Brain microvascular endothelial cell (primary cell): ENCODE results near the gene ERP44.
"Not testable (repeated sequence)": the region's sequence is repeated elsewhere in the genome, so short reads cannot be mapped to it uniquely, and the experiment has no call there.

Experiments used
- DNase-seq: peaks from one replicate; pipeline ENCODE4 v3.0.0-alpha.2; 2020
- H3K27ac ChIP-seq: fragments of 250-450 bp; sonication (Bioruptor Pico); 2 replicates; pipeline ENCODE4 v1.5.1; 2020; ENCODE audit warnings: mild to moderate bottlenecking, moderate library complexity
- H3K27me3 ChIP-seq: fragments of 250-450 bp; sonication (Bioruptor Pico); replicated peaks from 2 replicates; pipeline ENCODE4 v1.5.1; 2020; ENCODE audit warnings: mild to moderate bottlenecking
- H3K36me3 ChIP-seq: fragments of 250-450 bp; sonication (Bioruptor Pico); replicated peaks from 2 replicates; pipeline ENCODE4 v1.5.1; 2020; ENCODE audit warnings: mild to moderate bottlenecking
- H3K4me3 ChIP-seq: 2 replicates; pipeline ENCODE4 v1.5.1; 2011; ENCODE audit warnings: low read depth, mild to moderate bottlenecking, control low read depth, low read length, moderate library complexity
- in situ Hi-C: cut with HindIII; loops from 2 replicates; pipeline ENCODE4 v1.10.0; 2017; ENCODE audit warnings: low sequenced_read_pairs, low pct_ligation_motif_present
- TF ChIP-seq, protein P1 (sequence below): IDR thresholded peaks from 2 replicates; pipeline ENCODE4 v1.5.1; 2011; ENCODE audit warnings: low read depth, mild to moderate bottlenecking, moderate library complexity, low read length, control low read depth, inconsistent platforms; ENCODE audit errors: missing control alignments

The ERP44 gene

DNA sequence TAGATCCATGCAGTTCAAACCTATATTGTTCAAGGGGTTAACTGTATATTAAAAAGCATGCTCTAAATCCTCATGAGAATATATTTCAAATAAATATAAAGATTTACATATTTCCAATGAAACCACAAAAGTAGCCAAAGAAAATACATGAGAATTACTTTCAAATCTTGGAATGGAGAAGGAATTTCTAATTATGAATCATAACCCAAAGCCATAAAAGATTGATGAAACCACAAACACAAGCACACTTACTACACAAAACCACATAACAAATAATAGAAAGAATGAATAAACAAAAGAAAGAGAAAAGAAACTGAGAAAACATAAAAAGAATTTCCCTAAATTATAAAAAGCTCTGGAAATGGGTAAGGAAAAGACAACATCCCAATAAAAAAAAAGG is 16.0 kb downstream of the ERP44 start:
- H3K36me3 ChIP-seq, result no peaks in the 10 kb centered on the region
- H3K27ac ChIP-seq, result no peak overlapping the region
- in situ Hi-C loops, result no loop called here
- no peak for DNase-seq
- peaks cover 5% of the 10 kb centered on the region for H3K27me3 ChIP-seq
- TF ChIP-seq, protein P1, sequence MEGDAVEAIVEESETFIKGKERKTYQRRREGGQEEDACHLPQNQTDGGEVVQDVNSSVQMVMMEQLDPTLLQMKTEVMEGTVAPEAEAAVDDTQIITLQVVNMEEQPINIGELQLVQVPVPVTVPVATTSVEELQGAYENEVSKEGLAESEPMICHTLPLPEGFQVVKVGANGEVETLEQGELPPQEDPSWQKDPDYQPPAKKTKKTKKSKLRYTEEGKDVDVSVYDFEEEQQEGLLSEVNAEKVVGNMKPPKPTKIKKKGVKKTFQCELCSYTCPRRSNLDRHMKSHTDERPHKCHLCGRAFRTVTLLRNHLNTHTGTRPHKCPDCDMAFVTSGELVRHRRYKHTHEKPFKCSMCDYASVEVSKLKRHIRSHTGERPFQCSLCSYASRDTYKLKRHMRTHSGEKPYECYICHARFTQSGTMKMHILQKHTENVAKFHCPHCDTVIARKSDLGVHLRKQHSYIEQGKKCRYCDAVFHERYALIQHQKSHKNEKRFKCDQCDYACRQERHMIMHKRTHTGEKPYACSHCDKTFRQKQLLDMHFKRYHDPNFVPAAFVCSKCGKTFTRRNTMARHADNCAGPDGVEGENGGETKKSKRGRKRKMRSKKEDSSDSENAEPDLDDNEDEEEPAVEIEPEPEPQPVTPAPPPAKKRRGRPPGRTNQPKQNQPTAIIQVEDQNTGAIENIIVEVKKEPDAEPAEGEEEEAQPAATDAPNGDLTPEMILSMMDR, result no peak
- no peak overlapping the region for H3K4me3 ChIP-seq

DNA sequence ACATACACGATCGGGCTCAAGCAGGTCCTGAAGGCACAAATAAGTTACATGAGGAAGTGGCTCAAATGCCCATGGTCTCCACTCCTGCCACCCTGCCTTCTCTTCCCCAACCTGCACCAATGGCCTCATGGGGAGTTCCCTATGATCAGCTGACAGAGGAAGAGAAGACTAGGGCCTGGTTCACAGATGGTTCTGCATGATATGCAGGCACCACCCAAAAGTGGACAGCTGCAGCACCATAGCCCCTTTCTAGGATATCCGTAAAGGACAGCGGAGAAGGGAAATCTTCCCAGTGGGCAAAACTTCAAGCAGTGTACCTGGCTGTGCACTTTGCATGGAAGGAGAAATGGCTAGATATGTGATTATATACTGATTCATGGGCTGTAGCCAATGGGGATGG is 22.5 kb downstream of the ERP44 start:
- H3K36me3 ChIP-seq, H3K4me3 ChIP-seq, in situ Hi-C loops, H3K27ac ChIP-seq, DNase-seq, H3K27me3 ChIP-seq: not testable (repeated sequence)

DNA sequence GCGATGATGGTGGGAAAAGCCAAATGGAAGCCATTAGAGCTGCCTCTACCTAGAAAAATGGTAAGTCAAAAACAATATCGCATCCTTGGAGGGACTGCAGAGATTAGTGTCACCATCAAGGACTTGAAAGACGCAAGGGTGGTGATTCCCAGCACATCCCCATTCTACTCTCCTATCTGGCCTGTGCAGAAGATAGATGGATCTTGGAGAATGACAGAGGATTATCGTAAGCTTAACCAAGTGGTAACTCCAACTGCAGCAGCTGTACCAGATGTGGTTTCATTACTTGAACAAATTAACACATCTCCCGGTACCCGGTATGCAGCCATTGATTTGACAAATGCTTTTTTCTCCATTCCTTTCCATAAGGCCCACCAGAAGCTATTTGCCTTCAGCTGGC is 23.8 kb downstream of the ERP44 start:
- no peak overlapping the region for H3K27ac ChIP-seq
- H3K4me3 ChIP-seq, result no peak overlapping the region
- in situ Hi-C loops, result no loop called here
- H3K36me3 ChIP-seq, result no peaks in the 10 kb centered on the region
- TF ChIP-seq, protein P1, result no peak
- DNase-seq, result no peak
- no peaks in the 10 kb centered on the region for H3K27me3 ChIP-seq

DNA sequence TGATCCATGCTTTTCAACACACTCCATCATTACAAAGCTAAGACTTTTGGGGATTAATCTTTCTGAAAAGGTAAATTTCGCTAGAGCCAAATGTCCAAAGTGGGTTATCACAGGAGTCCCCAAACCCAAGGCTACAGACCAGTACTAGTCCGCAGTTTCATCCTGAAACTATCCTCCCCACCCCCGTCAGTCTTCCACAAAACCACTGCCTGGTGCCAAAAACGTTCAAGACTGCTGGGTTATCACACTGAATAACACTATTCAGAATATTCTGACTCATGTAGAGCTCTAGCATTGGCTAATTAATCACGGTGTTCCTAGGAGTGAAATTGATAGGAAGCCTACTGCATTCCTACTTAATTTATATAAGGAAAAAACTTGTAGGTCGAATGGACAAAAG is 24.7 kb downstream of the ERP44 start:
- Histone ChIP-seq H3K27ac (no peak overlapping the region), H3K27me3 (no peaks in the 10 kb centered on the region), H3K4me3 (no peak overlapping the region), H3K36me3 (no peaks in the 10 kb centered on the region)
- in situ Hi-C loops, result no loop called here
- TF ChIP-seq, protein P1, result no peak
- no peak for DNase-seq

DNA sequence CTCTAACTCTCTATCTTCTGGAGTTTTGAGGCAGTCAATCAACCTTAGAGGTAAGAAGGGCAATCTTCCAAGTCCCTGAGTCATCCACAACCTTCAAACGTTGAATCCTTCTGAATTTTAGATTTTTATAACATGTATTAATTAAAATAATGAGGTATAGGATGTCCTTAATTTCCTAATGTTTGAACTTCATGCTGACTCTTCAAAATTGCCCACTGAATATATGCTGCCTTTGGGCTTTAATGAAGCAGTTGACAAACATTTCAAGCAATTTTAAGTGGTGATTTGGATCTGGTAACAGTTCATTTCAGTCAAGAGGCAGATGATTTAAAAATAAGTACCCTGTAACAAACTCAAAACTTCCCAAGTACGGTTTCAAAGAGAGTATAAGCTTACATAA is 26.0 kb downstream of the ERP44 start:
- Histone ChIP-seq H3K4me3 (no peak overlapping the region), H3K36me3 (no peaks in the 10 kb centered on the region), H3K27ac (no peak overlapping the region), H3K27me3 (no peaks in the 10 kb centered on the region)
- DNase-seq, result no peak
- TF ChIP-seq, protein P1, result no peak
- in situ Hi-C loops, result no loop called here

DNA sequence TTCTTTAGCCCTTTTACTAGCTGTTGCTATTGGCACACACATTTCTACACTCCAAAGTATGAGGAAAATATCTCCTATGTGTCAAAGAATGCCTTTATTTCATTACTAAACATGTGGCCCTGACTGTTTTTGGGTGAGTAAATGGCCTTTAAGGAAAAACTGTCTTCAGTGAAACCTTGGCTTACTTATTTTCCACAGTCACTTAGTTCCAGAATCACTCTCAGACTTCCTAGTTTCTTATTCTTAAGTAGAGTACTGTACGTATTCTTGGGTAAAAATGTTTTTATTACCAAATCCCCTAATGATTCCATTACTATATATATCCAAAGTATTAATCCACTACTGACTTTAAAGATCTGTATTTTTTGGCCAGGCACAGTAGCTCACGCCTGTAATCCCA is 27.5 kb downstream of the ERP44 start:
- in situ Hi-C loops, result no loop called here
- no peak for DNase-seq
- H3K36me3 ChIP-seq, result no peaks in the 10 kb centered on the region
- no peaks in the 10 kb centered on the region for H3K27me3 ChIP-seq
- TF ChIP-seq, protein P1, result no peak
- H3K4me3 ChIP-seq, result no peak overlapping the region
- H3K27ac ChIP-seq, result no peak overlapping the region
